GM18526 (cell line): Measurements from ENCODE around the gene RPS21.

Source experiments
- POLR2A ChIP-seq: IDR thresholded peaks from 3 replicates; pipeline ENCODE4 v1.6.1; 2011; ENCODE audit not compliant: insufficient read length; ENCODE audit errors: extremely low read depth

The RPS21 gene

DNA sequence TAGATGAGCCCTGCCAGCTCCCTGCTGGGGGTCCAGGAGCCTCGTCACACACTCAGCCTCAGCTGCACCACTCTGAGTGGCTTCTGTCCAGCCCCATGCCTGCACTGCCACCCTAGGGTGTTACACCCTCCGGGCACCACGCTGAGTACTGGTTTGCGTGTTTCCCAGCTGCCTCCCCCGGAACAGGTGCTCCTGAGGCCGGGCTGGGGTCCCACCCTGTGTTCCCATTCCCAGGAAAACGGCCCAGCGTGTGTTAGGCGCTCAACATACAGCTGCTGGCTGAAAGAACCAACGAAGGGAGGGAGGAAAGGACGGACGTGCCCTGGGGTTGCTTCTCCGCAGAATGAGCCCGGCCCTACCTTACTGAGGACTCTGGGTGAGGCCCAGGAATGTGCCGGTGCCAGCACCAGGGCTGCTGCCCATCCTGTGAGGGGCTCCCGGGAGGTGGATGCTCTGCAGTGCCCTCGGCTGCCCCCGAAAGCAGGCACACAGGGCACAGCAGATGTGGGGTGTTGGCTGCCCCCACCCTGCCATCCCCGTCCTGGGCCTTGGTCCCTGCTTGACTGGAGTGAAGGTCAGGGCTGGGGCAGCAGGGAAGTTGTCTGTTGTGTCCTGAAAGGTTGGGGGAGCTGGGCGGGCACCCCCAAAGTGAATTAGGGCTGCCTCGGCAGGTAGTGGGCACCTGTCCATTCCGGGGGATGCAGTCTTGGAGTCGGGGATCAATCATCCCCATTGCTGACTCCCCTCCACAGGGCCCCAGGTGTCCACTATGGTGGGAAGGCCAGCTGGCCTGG, 36.1 kb upstream of the RPS21 start:
- TF ChIP-seq POLR2A: no peak

DNA sequence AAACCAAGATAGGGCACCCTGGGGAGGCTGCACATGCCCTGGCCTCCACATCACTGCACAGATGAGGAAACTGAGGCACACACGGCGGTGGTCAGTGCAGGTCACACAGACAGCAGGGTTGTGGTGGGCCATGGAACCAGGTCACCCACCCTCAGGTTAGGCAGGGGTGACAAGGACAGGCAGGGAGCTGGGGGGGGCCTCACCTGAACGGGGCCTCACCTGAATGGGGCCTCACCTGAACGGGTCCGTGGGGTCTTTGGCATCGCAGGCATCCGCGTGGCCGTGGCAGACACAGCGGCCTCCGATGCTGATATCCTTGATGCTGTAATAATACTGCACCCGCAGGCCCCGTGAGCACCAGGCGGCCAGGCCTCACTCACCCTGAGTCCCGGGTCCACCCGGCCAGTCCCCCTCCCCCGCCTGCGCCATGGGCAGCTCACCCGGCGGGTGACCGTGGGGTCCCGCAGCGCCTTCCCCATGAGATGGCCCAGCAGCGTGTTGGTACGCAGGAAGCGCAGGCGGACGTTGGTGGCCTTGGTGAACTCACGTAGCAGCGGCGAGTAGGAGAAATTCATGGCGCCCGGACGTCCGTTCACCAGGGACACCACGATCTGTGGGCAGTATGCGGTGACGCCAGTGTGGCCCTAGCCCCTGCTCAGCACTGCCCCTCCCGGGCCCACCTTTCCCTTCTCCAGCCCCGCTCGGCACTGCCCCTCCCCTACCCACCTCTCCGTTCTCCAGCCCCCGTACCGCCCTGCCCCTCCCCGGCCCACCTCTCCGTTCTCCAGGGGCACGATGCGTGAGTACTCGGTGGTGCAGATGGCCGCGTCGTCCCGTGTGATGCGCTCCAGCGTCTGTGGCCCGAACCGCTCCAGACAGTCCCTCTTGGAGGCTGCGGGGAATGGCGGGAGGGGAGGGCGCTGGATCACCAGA, 35.2 kb upstream of the RPS21 start:
- no peak for TF ChIP-seq POLR2A

DNA sequence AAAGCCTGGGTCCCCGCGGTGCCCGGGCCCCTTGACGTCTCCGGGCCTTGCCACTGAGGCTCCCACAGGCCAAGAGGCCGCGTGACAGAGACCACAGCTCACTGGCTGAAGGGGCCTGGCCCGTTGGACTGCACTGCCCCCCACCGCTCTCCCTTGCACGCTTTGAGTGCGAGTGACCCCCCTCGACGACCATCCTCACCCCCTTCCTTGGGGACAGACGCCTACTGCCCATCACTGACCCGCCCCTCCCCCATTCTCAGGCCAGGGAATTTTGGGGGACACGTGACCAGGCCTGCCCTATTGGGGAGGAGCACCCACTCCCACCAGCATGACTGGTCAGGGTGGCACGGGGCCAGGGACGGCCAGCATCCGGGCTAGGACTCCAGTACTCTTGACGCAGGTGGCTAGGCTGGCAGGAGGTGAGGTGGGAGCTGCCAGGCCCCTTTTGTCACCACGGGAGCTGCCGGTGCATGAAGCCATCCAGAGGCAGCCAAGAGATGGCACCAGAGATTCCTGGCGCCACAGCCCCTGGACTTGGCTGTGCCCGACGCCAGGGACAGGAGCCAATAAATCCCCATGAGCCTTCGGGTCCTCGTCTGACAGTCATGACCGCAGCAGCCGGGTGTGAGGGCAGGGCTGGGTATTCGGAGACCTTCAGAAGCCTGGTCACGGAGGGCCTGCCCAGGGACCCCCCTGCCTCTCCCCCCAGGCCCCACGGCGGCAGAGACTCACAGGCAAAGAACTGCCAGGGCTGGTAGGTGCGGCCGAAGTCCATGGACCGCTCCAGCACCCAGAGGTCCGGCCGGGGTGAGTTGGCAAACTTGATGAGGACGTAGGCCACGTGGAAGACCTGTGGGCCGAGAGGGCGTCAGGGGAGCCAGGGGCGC, 34.3 kb upstream of the RPS21 start:
- TF ChIP-seq POLR2A: no peak

DNA sequence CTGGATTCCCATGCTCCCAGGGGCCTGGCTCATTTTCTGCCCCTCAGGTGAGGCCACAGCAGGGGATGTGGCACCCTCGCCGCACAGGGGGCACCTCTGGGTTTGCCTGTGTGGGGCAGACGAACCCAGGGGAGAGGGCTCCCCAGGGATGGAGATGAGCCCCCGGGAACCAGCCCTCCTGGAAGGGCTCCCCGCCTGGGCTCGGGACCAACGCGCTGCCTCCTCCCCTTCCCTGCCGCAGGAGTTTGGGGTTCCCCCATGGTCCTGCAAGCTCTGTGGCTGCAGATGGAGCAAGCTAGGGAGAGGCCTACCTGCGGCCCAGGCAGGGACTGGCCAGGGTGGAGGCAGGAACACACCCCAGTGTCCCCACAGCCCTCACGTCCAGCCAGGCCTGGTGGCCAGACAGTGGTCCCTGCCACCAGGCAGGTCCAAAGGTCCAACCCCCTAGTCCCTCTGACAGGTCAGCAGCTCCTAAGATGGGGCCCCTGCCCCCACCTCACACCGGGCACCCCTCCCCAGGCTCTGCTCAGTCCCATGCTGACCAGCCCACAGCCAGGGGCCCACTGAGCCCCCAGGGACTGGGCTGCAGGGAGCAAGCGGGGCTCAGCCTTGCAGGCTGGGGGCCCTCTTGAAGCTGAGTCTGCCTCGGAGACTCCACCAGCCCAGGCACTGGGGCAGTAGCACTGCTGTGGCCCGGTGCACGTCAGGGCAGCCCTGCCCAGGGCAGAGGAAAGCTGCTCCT, 33.4 kb upstream of the RPS21 start:
- no peak for TF ChIP-seq POLR2A

DNA sequence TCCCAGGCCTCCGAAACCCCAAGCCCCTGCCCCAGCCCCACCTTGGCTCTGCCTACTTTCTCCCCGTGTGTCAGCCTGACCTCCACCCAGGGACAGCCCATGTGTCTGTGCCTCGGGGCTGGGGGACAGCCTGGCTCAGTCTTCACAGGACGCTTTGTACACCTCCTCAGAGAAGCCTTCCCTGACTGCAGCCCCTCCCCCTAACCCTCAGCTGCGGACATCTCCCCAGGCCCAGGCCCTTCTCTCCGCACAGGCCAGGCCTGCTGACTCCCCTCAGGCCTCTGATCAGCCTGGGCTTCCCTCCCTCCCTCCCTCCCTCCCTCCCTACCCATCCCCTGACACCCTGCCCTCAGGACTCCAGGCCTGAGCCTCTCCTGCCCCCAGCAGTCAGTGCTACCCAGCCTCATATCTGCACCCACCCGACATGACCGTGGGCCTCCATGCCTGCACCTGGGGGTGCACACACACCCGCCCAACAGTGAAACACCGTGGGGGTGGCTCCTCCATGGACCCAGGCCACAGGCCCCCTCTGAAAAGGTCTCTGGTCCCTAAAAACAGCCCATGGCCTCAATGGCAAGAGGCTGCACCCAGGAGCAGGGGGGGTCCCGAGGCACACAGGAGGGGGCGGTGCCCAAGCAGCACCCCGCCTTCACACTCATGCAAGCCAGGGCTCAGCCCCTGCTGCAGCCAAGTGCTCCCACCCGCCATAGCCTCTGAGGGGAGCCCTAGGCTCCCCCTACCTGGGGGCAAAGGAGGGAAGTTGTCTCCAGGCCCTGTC, 32.7 kb upstream of the RPS21 start:
- TF ChIP-seq POLR2A: no peak

DNA sequence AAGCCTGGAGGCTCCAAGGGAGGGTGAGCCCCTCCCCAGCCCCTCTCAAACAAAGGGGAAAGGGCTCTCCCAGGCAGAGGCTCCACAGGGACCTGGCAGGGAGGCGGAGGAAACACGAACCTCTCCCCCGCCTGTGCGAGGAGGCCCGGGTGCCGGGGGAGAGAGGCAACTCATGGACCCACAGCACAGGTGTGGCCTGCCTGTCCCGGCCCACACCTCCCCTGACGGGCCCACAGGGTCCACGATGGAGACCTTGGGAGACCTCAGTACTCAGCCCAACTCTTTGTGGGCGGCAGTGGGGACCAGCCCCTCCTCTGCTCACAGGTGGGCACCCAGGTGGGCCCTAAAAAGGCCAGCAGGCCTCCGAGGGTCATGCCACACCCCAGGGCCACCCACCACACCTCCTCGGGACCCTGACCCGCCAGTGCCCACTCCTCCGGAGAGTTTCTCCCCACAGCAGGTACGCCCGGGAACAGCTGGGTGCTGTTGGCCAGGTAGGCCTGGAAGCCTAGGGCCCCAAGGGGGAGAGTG, 32.0 kb upstream of the RPS21 start:
- TF ChIP-seq POLR2A: no peak

DNA sequence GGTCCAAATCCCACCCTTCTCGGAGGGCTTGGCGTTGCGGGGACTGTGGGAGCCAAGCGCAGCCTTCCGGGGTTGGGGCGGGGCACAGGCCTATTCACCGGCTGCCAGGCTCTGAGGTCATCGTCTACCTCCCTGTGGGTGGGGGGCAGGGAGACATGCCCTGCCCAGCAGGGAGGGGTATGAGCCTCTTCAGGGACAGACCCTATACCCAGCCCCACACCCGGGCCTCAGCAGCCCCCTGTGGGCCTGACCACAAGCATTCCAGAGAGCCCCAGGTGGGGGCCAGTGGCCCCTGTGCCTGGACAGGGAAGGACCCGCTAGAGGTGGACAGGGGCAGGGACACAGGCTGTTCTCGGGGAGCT, 31.4 kb upstream of the RPS21 start:
- no peak for TF ChIP-seq POLR2A

DNA sequence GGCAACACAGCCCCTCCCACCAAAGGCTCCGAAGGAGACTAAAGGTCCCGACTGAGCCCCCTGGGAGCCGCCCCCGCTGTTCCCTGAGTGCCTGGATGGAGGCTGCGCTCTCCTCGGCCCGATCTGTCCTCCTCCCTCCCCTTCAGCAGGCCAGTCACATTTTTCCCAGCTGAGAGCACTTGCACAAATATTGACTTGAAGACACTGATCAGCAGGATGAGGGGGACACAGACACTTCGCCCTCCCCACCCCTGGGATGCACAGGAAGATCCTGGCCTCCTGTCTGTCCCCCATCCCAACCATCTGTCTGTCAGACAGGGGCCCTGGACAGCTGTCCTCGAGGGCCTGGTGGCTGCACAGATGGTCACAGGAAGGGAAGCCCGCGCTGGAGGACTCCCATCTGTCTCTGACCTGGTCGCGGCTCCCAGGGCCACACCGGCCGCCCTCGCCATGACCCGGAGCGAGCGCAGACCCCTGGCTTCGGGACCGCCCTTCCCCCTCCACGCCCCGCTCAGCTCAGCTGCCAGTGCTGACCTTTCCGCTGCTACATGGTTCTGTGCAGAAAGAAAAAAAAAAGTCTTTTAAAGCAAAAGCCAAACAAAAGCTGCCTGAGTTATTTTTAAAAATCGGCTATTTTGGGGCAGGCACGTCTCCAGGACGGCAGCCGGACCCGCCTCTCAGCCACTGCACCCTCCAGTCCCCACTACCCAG, 30.9 kb upstream of the RPS21 start:
- TF ChIP-seq POLR2A: no peak

DNA sequence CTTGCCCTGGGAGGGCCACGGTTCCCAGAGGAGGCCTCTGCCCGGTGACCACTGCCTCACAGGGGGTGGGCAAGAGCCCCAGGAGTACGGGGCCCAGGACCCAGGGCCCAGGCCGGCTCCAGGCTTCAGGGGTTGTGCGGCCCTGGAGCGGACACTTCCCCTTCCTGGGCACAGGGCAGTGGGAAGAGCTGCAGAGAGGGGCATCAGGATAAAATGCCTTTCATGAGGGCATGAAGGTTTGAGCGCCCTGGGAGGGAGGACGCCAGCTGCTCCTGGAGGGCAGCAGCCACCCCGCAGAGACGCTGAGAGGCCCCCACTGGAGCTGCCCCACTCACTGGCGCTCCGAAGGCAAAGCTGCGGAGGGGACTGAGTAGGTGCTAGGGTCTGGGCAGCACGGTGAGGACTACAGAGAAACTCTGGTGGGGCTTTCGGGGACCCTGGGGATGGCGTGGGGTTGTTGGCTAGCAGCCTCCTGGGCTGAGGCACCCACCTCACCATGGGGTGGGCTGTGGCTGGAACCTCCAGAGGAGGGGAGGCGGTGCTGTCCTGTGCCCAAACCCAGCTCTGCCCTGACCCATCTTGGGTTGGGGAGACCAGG, 30.2 kb upstream of the RPS21 start:
- TF ChIP-seq POLR2A: no peak

DNA sequence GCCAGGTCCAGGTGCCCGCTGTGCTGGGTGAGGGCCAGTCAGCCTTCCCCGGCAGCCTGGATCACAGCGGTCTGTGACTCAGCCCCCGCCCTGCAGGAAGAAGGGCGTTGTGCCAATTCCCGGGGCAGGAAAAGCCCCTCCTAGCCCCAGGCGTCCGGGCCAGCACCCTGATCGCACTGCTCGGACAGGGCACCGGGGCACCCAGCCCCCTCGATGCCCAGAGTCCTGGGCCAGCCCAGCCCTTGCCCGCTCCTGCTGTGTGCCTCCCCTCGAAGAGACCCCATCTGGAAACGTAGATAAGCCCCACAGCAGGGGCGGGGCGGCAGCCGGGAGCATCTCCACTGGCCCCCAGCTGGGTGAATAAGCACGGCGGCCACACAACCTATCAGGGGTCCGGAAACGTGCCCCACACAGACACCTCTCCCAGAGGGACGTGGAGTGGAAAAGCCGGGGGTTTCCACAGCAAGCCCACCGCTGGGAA, 29.7 kb upstream of the RPS21 start:
- no peak for TF ChIP-seq POLR2A

DNA sequence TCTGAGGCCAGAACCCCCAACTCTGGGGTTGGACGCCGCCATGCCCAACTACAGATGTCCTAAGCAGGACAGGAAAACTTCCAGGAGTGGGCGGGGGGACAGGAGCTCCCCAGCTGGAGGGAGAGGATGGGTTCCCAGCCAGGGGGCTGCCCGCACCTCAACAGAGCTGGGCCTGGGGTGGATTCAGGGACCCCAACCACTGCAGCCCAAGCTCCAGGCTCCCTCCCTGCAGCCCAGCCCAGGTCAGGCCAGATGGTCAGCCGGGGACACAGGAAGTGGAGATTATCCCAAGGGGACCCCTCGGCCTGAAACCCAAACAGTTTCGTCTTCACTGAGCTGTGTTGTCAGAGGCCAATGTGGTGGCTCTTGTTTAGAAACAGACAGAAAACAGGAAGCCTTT, 29.2 kb upstream of the RPS21 start:
- no peak for TF ChIP-seq POLR2A
